GM20000 (cell line): ENCODE results near the gene CHN2.

Source experiments
- DNase-seq: peaks from one replicate; pipeline ENCODE4 v3.0.0; 2012; ENCODE audit warnings: low spot score
- CTCF ChIP-seq: IDR thresholded peaks from 2 replicates; pipeline ENCODE4 v1.5.1; 2012; ENCODE audit warnings: mild to moderate bottlenecking, control low read depth; ENCODE audit errors: extremely low read depth, missing control alignments

The CHN2 gene

GRCh38 chr7:29377718-29378117 lies 183.1 kb downstream of the CHN2 start:
- TF ChIP-seq CTCF: no peak

GRCh38 chr7:29379551-29379950 lies 185.0 kb downstream of the CHN2 start:
- DNase-seq: no peak
- TF ChIP-seq CTCF: no peak

More at GRCh38 chr7:29377718-29378117, 183.1 kb downstream of the CHN2 start:
- DNase-seq: no peak

- no peak for TF ChIP-seq CTCF
Measured at GRCh38 chr7:29381206-29382094, 186.9 kb downstream of the CHN2 start.

GRCh38 chr7:29384277-29384676 lies 189.7 kb downstream of the CHN2 start:
- no peak for DNase-seq

More at GRCh38 chr7:29381206-29382094, 186.9 kb downstream of the CHN2 start:
- DNase-seq: no peak

GRCh38 chr7:29385214-29385814 lies 190.7 kb downstream of the CHN2 start:
- TF ChIP-seq CTCF: no peak
- no peak for DNase-seq

More at GRCh38 chr7:29384277-29384676, 189.7 kb downstream of the CHN2 start:
- no peak for TF ChIP-seq CTCF

GRCh38 chr7:29386196-29386765 lies 191.7 kb downstream of the CHN2 start:
- no peak for DNase-seq
- no peak for TF ChIP-seq CTCF

- DNase-seq: no peak
- TF ChIP-seq CTCF: no peak
Measured at GRCh38 chr7:29391262-29391661, 196.7 kb downstream of the CHN2 start.
